ENCODE results near the gene CELA2A. TPM values are rescaled to one million over a fixed set of nuclear protein-coding genes. Genes with fewer than 3 reads are reported as not detected.
"Not testable (repeated sequence)": the region's sequence is repeated elsewhere in the genome, so short reads cannot be mapped to it uniquely, and the experiment has no call there.

Gene CELA2A
- total RNA-seq, 4 donors from 2014 or later = not detected

GRCh38 chr1:15483971-15484370 lies 27.4 kb downstream of the CELA2A start:
- no peak for TF ChIP-seq POLR2AphosphoS5 (IDR thresholded peaks at IDR 0.05)
- TF ChIP-seq EP300 (IDR thresholded peaks at IDR 0.05) = no peak
- TF ChIP-seq CTCF (IDR thresholded peaks at IDR 0.05) = no peak
- TF ChIP-seq POLR2A (IDR thresholded peaks at IDR 0.05; ENCODE audit: low read depth) = no peak
- Histone ChIP-seq H3K27me3 (no peaks in the 10 kb centered on the region), H3K4me1 (peaks cover 0 to 9% (median 9%) of the 10 kb centered on the region in 4 donors), H3K4me3 (no peak overlapping the region), H3K9me3 (no peaks in the 10 kb centered on the region), H3K27ac (replicated peaks in 1 of 4) (no peak overlapping the region), H3K36me3 (peaks cover 0 to 12% (median 0%) of the 10 kb centered on the region in 4 donors)
- WGBS = 85% methylated on average over 2 of the region's 2 CpGs
- DNase-seq (ENCODE audit: extremely low spot score) = no peak
- intact Hi-C loops (cut with DNase I) = no loop called here

- intact Hi-C loops (cut with DNase I); H3K27ac ChIP-seq (replicated peaks in 1 of 4); H3K27me3 ChIP-seq; DNase-seq (ENCODE audit: extremely low spot score); H3K4me3 ChIP-seq; H3K9me3 ChIP-seq: not testable (repeated sequence)
- 94% methylated on average over 6 of the region's 6 CpGs for WGBS
- peaks cover 0 to 14% (median 13%) of the 10 kb centered on the region in 4 donors for H3K4me1 ChIP-seq
- H3K36me3 ChIP-seq = peaks cover 0 to 14% (median 0%) of the 10 kb centered on the region in 4 donors
Measured at GRCh38 chr1:15484443-15484842, 27.9 kb downstream of the CELA2A start.

DNA sequence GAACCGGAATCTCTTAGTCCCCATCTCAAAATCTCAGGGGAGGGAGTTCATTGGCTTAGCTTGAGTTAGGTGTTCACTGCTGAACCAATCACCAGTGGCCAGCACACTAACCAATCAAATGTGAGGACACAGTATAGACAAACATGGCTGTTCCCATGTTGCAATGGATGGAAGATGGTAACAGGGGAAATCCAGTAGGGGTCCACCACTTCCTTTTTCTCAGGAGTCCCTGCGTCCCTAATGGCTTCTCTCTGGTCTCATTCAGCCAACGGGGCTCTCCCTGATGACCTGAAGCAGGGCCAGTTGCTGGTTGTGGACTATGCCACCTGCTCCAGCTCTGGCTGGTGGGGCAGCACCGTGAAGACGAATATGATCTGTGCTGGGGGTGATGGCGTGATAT lies 29.1 kb downstream of the CELA2A start:
- intact Hi-C loops (cut with DNase I) = no loop called here
- TF ChIP-seq CTCF (IDR thresholded peaks at IDR 0.05) (no peak), POLR2A (IDR thresholded peaks at IDR 0.05; ENCODE audit: low read depth) (no peak), EP300 (IDR thresholded peaks at IDR 0.05) (no peak), POLR2AphosphoS5 (IDR thresholded peaks at IDR 0.05) (no peak)
- H3K36me3 ChIP-seq = peaks cover 0 to 17% (median 0%) of the 10 kb centered on the region in 4 donors
- H3K27me3 ChIP-seq = no peaks in the 10 kb centered on the region
- 96% methylated on average over 6 of the region's 6 CpGs for WGBS
- H3K4me1 ChIP-seq = peaks cover 0 to 14% (median 13%) of the 10 kb centered on the region in 4 donors
- H3K4me3 ChIP-seq = no peak overlapping the region
- no peak for DNase-seq (ENCODE audit: extremely low spot score)
- H3K27ac ChIP-seq (replicated peaks in 1 of 4) = no peak overlapping the region
- H3K9me3 ChIP-seq = no peaks in the 10 kb centered on the region

- DNase-seq (ENCODE audit: extremely low spot score); H3K4me3 ChIP-seq; intact Hi-C loops (cut with DNase I); H3K9me3 ChIP-seq; H3K27ac ChIP-seq (replicated peaks in 1 of 4); H3K27me3 ChIP-seq: not testable (repeated sequence)
- Histone ChIP-seq H3K4me1 (peaks cover 0 to 14% (median 13%) of the 10 kb centered on the region in 4 donors), H3K36me3 (peaks cover 0 to 26% (median 1%) of the 10 kb centered on the region in 4 donors)
- 100% methylated on average over 6 of the region's 17 CpGs for WGBS
Measured at GRCh38 chr1:15486844-15487610, 30.5 kb downstream of the CELA2A start.

DNA sequence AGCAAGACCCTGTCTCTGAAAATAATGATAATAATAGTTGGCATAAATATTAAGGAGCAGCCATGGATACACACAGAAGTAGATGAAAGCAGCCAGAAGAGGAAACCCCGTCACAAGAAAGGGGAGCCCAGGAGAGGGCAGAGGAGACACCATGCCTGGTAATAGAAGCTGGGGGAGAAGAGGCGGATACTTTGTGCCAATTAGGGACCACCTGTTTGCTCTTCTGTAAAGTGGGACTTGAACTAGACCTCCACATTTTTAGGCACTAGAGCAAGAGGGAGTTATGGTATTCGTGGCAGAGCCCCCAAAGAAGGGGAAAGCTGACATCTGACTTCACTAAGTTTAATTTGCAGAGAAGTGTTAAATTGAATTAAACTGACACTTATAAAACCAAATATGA lies 31.8 kb downstream of the CELA2A start:
- 77% methylated on average over 3 of the region's 3 CpGs for WGBS
- H3K9me3 ChIP-seq = no peaks in the 10 kb centered on the region

More for the DNA sequence above, 31.8 kb downstream of the CELA2A start:
- Histone ChIP-seq H3K4me3 (no peak overlapping the region), H3K27ac (replicated peaks in 1 of 4) (no peak overlapping the region), H3K4me1 (peaks cover 0 to 14% (median 13%) of the 10 kb centered on the region in 4 donors), H3K27me3 (no peaks in the 10 kb centered on the region), H3K36me3 (peaks cover 4 to 39% (median 9%) of the 10 kb centered on the region in 4 donors)
- intact Hi-C loops (cut with DNase I) = no loop called here
- no peak for DNase-seq (ENCODE audit: extremely low spot score)
- no peak for TF ChIP-seq CTCF (IDR thresholded peaks at IDR 0.05)
- no peak for TF ChIP-seq POLR2AphosphoS5 (IDR thresholded peaks at IDR 0.05)
- TF ChIP-seq EP300 (IDR thresholded peaks at IDR 0.05) = no peak
- TF ChIP-seq POLR2A (IDR thresholded peaks at IDR 0.05; ENCODE audit: low read depth) = no peak
